ENCODE data around the gene PRDM2.

Gene PRDM2

GRCh38 chr1:13828454-13829151 is 128.6 kb downstream of the PRDM2 start:
- H3K27ac ChIP-seq (ENCODE audit: low read depth, low read length) = no peak overlapping the region
- no peaks in the 10 kb centered on the region for H3K36me3 ChIP-seq (ENCODE audit: control insufficient read depth, insufficient read depth, low read length)
- H3K4me1 ChIP-seq (ENCODE audit: control insufficient read depth, insufficient read depth, low read length) = 0 out of 2 replicates have a peak, but pooled peaks cover 2% of the 10 kb centered on the region
- H3K4me3 ChIP-seq (ENCODE audit: low read depth, low read length) = no peak overlapping the region
- no peaks in the 10 kb centered on the region for H3K9me3 ChIP-seq (ENCODE audit: control insufficient read depth, insufficient read depth, low read length)
- no peak overlapping the region for H3K9ac ChIP-seq (ENCODE audit: low read depth, low read length)
- H3K27me3 ChIP-seq (ENCODE audit: control insufficient read depth, insufficient read depth, low read length) = 0 out of 2 replicates have a peak, but pooled peaks cover 4% of the 10 kb centered on the region

GRCh38 chr1:13829152-13829769 is 129.3 kb downstream of the PRDM2 start:
- 0 out of 2 replicates have a peak, but pooled peaks cover 4% of the 10 kb centered on the region for H3K27me3 ChIP-seq (ENCODE audit: control insufficient read depth, insufficient read depth, low read length)
- no peaks in the 10 kb centered on the region for H3K9me3 ChIP-seq (ENCODE audit: control insufficient read depth, insufficient read depth, low read length)
- no peak overlapping the region for H3K4me3 ChIP-seq (ENCODE audit: low read depth, low read length)
- H3K27ac ChIP-seq (ENCODE audit: low read depth, low read length) = no peak overlapping the region
- no peaks in the 10 kb centered on the region for H3K36me3 ChIP-seq (ENCODE audit: control insufficient read depth, insufficient read depth, low read length)
- H3K9ac ChIP-seq (ENCODE audit: low read depth, low read length) = no peak overlapping the region
- H3K4me1 ChIP-seq (ENCODE audit: control insufficient read depth, insufficient read depth, low read length) = 0 out of 2 replicates have a peak, but pooled peaks cover 2% of the 10 kb centered on the region

- H3K4me3 ChIP-seq (ENCODE audit: low read depth, low read length) = no peak overlapping the region
- H3K27me3 ChIP-seq (ENCODE audit: control insufficient read depth, insufficient read depth, low read length) = 0 out of 2 replicates have a peak, but pooled peaks cover 4% of the 10 kb centered on the region
- H3K9me3 ChIP-seq (ENCODE audit: control insufficient read depth, insufficient read depth, low read length) = no peaks in the 10 kb centered on the region
- 0 out of 2 replicates have a peak, but pooled peaks cover 2% of the 10 kb centered on the region for H3K4me1 ChIP-seq (ENCODE audit: control insufficient read depth, insufficient read depth, low read length)
- H3K36me3 ChIP-seq (ENCODE audit: control insufficient read depth, insufficient read depth, low read length) = no peaks in the 10 kb centered on the region
- H3K27ac ChIP-seq (ENCODE audit: low read depth, low read length) = no peak overlapping the region
- H3K9ac ChIP-seq (ENCODE audit: low read depth, low read length) = no peak overlapping the region
Observed at GRCh38 chr1:13830170-13830569, 130.2 kb downstream of the PRDM2 start.

- Histone ChIP-seq H3K9ac (ENCODE audit: low read depth, low read length) (no peak overlapping the region), H3K27ac (ENCODE audit: low read depth, low read length) (no peak overlapping the region), H3K36me3 (ENCODE audit: control insufficient read depth, insufficient read depth, low read length) (no peaks in the 10 kb centered on the region), H3K4me1 (ENCODE audit: control insufficient read depth, insufficient read depth, low read length) (0 out of 2 replicates have a peak, but pooled peaks cover 2% of the 10 kb centered on the region), H3K27me3 (ENCODE audit: control insufficient read depth, insufficient read depth, low read length) (0 out of 2 replicates have a peak, but pooled peaks cover 4% of the 10 kb centered on the region), H3K4me3 (ENCODE audit: low read depth, low read length) (no peak overlapping the region), H3K9me3 (ENCODE audit: control insufficient read depth, insufficient read depth, low read length) (no peaks in the 10 kb centered on the region)
Observed at GRCh38 chr1:13830616-13831280, 130.8 kb downstream of the PRDM2 start.

GRCh38 chr1:13832100-13832499 is 132.1 kb downstream of the PRDM2 start:
- H3K36me3 ChIP-seq (ENCODE audit: control insufficient read depth, insufficient read depth, low read length) = no peaks in the 10 kb centered on the region
- 0 out of 2 replicates have a peak, but pooled peaks cover 2% of the 10 kb centered on the region for H3K4me1 ChIP-seq (ENCODE audit: control insufficient read depth, insufficient read depth, low read length)
- H3K27ac ChIP-seq (ENCODE audit: low read depth, low read length) = no peak overlapping the region
- H3K27me3 ChIP-seq (ENCODE audit: control insufficient read depth, insufficient read depth, low read length) = 0 out of 2 replicates have a peak, but pooled peaks cover 4% of the 10 kb centered on the region
- H3K4me3 ChIP-seq (ENCODE audit: low read depth, low read length) = no peak overlapping the region
- no peaks in the 10 kb centered on the region for H3K9me3 ChIP-seq (ENCODE audit: control insufficient read depth, insufficient read depth, low read length)
- H3K9ac ChIP-seq (ENCODE audit: low read depth, low read length) = no peak overlapping the region

GRCh38 chr1:13832536-13832935 is 132.5 kb downstream of the PRDM2 start:
- no peaks in the 10 kb centered on the region for H3K36me3 ChIP-seq (ENCODE audit: control insufficient read depth, insufficient read depth, low read length)
- H3K27me3 ChIP-seq (ENCODE audit: control insufficient read depth, insufficient read depth, low read length) = 0 out of 2 replicates have a peak, but pooled peaks cover 4% of the 10 kb centered on the region
- no peak overlapping the region for H3K27ac ChIP-seq (ENCODE audit: low read depth, low read length)
- H3K9me3 ChIP-seq (ENCODE audit: control insufficient read depth, insufficient read depth, low read length) = no peaks in the 10 kb centered on the region
- H3K9ac ChIP-seq (ENCODE audit: low read depth, low read length) = no peak overlapping the region
- 0 out of 2 replicates have a peak, but pooled peaks cover 2% of the 10 kb centered on the region for H3K4me1 ChIP-seq (ENCODE audit: control insufficient read depth, insufficient read depth, low read length)
- no peak overlapping the region for H3K4me3 ChIP-seq (ENCODE audit: low read depth, low read length)

GRCh38 chr1:13836136-13836535 is 136.1 kb downstream of the PRDM2 start:
- H3K9me3 ChIP-seq (ENCODE audit: control insufficient read depth, insufficient read depth, low read length) = no peaks in the 10 kb centered on the region
- H3K27ac ChIP-seq (ENCODE audit: low read depth, low read length) = no peak overlapping the region
- no peak overlapping the region for H3K9ac ChIP-seq (ENCODE audit: low read depth, low read length)
- no peaks in the 10 kb centered on the region for H3K4me1 ChIP-seq (ENCODE audit: control insufficient read depth, insufficient read depth, low read length)
- H3K27me3 ChIP-seq (ENCODE audit: control insufficient read depth, insufficient read depth, low read length) = no peaks in the 10 kb centered on the region
- no peak overlapping the region for H3K4me3 ChIP-seq (ENCODE audit: low read depth, low read length)
- no peaks in the 10 kb centered on the region for H3K36me3 ChIP-seq (ENCODE audit: control insufficient read depth, insufficient read depth, low read length)

GRCh38 chr1:13836631-13837030 is 136.6 kb downstream of the PRDM2 start:
- no peak overlapping the region for H3K27ac ChIP-seq (ENCODE audit: low read depth, low read length)
- peaks cover 3% of the 10 kb centered on the region; the same call in 1 of the 2 replicates for H3K27me3 ChIP-seq (ENCODE audit: control insufficient read depth, insufficient read depth, low read length)
- no peak overlapping the region for H3K4me3 ChIP-seq (ENCODE audit: low read depth, low read length)
- H3K9ac ChIP-seq (ENCODE audit: low read depth, low read length) = no peak overlapping the region
- no peaks in the 10 kb centered on the region for H3K4me1 ChIP-seq (ENCODE audit: control insufficient read depth, insufficient read depth, low read length)
- H3K9me3 ChIP-seq (ENCODE audit: control insufficient read depth, insufficient read depth, low read length) = no peaks in the 10 kb centered on the region
- no peaks in the 10 kb centered on the region for H3K36me3 ChIP-seq (ENCODE audit: control insufficient read depth, insufficient read depth, low read length)

GRCh38 chr1:13838236-13838635 is 138.2 kb downstream of the PRDM2 start:
- no peaks in the 10 kb centered on the region for H3K36me3 ChIP-seq (ENCODE audit: control insufficient read depth, insufficient read depth, low read length)
- no peak overlapping the region for H3K4me3 ChIP-seq (ENCODE audit: low read depth, low read length)
- H3K27ac ChIP-seq (ENCODE audit: low read depth, low read length) = no peak overlapping the region
- peaks cover 20% of the 10 kb centered on the region for H3K27me3 ChIP-seq (ENCODE audit: control insufficient read depth, insufficient read depth, low read length)
- H3K9ac ChIP-seq (ENCODE audit: low read depth, low read length) = no peak overlapping the region
- H3K9me3 ChIP-seq (ENCODE audit: control insufficient read depth, insufficient read depth, low read length) = no peaks in the 10 kb centered on the region
- no peaks in the 10 kb centered on the region for H3K4me1 ChIP-seq (ENCODE audit: control insufficient read depth, insufficient read depth, low read length)

- Histone ChIP-seq H3K4me3 (ENCODE audit: low read depth, low read length) (no peak overlapping the region), H3K4me1 (ENCODE audit: control insufficient read depth, insufficient read depth, low read length) (peaks cover 4% of the 10 kb centered on the region; the same call in 1 of the 2 replicates), H3K9ac (ENCODE audit: low read depth, low read length) (no peak overlapping the region), H3K27ac (ENCODE audit: low read depth, low read length) (no peak overlapping the region), H3K36me3 (ENCODE audit: control insufficient read depth, insufficient read depth, low read length) (no peaks in the 10 kb centered on the region), H3K27me3 (ENCODE audit: control insufficient read depth, insufficient read depth, low read length) (peaks cover 55% of the 10 kb centered on the region), H3K9me3 (ENCODE audit: control insufficient read depth, insufficient read depth, low read length) (no peaks in the 10 kb centered on the region)
Observed at GRCh38 chr1:13842497-13842896, 142.5 kb downstream of the PRDM2 start.
